PFSK-1 (cell line): ENCODE data around the gene XKR7.

ENCODE experiments used
- FOXP2 ChIP-seq: optimal IDR thresholded peaks from 2 replicates; pipeline ENCODE3; 2011; ENCODE audit warnings: borderline replicate concordance, control low read depth, inconsistent platforms; ENCODE audit not compliant: insufficient read depth; ENCODE audit errors: extremely low read length, extremely low read depth
- POLR2AphosphoS5 ChIP-seq: IDR thresholded peaks from 2 replicates; pipeline ENCODE4 v1.6.1; 2012; ENCODE audit warnings: low read depth, mild to moderate bottlenecking, control low read depth, low read length, moderate library complexity
- REST ChIP-seq, 2 experiments: IDR thresholded peaks; 2 replicates each; pipeline versions ENCODE4 v1.6.1 to v1.8.0; 2011 to 2012; ENCODE audit warnings: low read depth in 2 of 2, low read length in 2 of 2, control low read depth in 1 of 2, inconsistent platforms in 1 of 2, mild to moderate bottlenecking in 1 of 2, moderate library complexity in 1 of 2; ENCODE audit not compliant: insufficient read depth in 1 of 2
- SIN3A ChIP-seq: IDR thresholded peaks from 2 replicates; pipeline ENCODE4 v1.6.1; 2012; ENCODE audit warnings: mild to moderate bottlenecking, low read length, moderate library complexity, borderline replicate concordance; ENCODE audit not compliant: insufficient read depth
- TAF1 ChIP-seq: IDR thresholded peaks from 2 replicates; pipeline ENCODE4 v1.6.1; 2012; ENCODE audit warnings: low read length, control low read depth, borderline replicate concordance; ENCODE audit not compliant: insufficient read depth

GRCh38 chr20:31990641-31991338 lies 22.8 kb downstream of the XKR7 start:
- no peak for TF ChIP-seq FOXP2
- TF ChIP-seq TAF1: no peak
- no peak for TF ChIP-seq POLR2AphosphoS5
- no peak for TF ChIP-seq REST (IDR thresholded peaks at IDR 0.05; ENCODE audit: insufficient read depth in 1 of 2, low read depth in 2 of 2, low read length in 2 of 2)
- no peak for TF ChIP-seq SIN3A
